HepG2 (cell line): ENCODE data around the gene ANKRD34C.

Source experiments
- CREM ChIP-seq, 2 experiments: sonication (generic) in 1 of 2; formaldehyde crosslinking in 1 of 2; IDR thresholded peaks; 2 replicates each; pipeline versions ENCODE4 v1.4.0 to v1.6.1; 2016 to 2020; ENCODE audit warnings: antibody characterized with exemption in 1 of 2, mild to moderate bottlenecking in 1 of 2, missing genetic modification reagents in 1 of 2
- EZH2 ChIP-seq: conservative IDR thresholded peaks from 2 replicates; pipeline ENCODE4 v1.6.1; 2012; ENCODE audit warnings: mild to moderate bottlenecking, low read depth, low read length, moderate library complexity
- KDM1A ChIP-seq: IDR thresholded peaks from 2 replicates; pipeline ENCODE4 v1.6.1; 2016; ENCODE audit warnings: missing compliant biosample characterization
- TGIF2 ChIP-seq: IDR thresholded peaks from 2 replicates; pipeline ENCODE4 v1.6.1; 2016; ENCODE audit warnings: control low read depth, missing compliant biosample characterization
- ZNF547 ChIP-seq: sonication (generic); formaldehyde crosslinking; IDR thresholded peaks from 2 replicates; pipeline ENCODE4 v1.5.1; 2020; ENCODE audit warnings: mild to moderate bottlenecking, missing genetic modification reagents
- ZNF788 ChIP-seq: sonication (generic); formaldehyde crosslinking; IDR thresholded peaks from 2 replicates; pipeline ENCODE4 v1.5.0; 2020; ENCODE audit warnings: mild to moderate bottlenecking, missing genetic modification reagents, borderline replicate concordance

GRCh38 chr15:79307251-79307650, 24.7 kb downstream of the ANKRD34C start:
- TF ChIP-seq ZNF788, result no peak
- TF ChIP-seq EZH2, result no peak
- no peak for TF ChIP-seq CREM (IDR thresholded peaks at IDR 0.05)
- no peak for TF ChIP-seq CREM (CRISPR knock-in tag; IDR thresholded peaks at IDR 0.05)
- no peak for TF ChIP-seq ZNF547
- TF ChIP-seq TGIF2 (CRISPR knock-in tag), result no peak
- TF ChIP-seq KDM1A, result no peak
